GM18508 (cell line): Measurements from ENCODE around the gene RGS7.
"Not testable (repeated sequence)": the region's sequence is repeated elsewhere in the genome, so short reads cannot be mapped to it uniquely, and the experiment has no call there.

Experiments
- ATAC-seq: cut with Tn5 transposase; IDR thresholded peaks from one replicate; pipeline ENCODE4 v1.9.1; 2021; ENCODE audit warnings: moderate number of reproducible peaks; ENCODE audit not compliant: insufficient read depth, unreplicated experiment

RGS7 gene

DNA sequence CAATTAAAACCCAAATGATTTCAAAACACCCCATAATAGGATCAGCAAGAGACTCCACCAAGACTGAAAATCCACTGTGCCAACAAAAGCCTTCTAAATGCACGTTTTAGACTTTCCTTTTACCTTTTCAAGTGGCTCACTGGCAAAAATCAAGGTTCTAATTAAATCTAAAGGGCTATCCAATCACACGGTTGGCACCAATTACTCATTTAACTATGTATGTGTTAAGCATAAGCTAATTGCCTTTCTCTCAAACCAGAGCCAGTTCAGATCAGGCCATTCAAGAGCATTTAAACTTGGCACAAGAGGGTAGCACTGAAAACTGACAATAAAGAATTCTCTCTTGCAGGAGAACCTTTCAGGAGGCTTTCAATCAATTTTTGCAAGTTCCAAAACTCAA lies 139.5 kb downstream of the RGS7 start:
- ATAC-seq: no peak

DNA sequence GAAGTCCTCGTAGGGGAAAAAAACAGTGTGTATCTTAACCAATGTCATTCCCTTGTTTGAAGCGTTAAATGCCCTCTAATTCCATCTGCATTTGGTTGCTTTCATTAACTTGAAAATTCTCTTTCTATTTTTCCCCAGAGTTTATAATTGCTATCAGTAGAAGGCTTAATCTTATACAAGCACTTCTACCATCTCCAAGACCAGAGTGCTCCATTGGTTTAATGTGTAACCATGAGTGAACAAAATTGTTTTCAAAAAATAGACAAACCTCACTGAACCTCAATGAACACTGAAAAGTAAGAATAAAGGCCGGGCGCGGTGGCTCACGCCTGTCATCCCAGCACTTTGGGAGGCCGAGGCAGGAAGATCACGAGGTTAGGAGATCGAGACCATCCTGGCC lies 141.3 kb downstream of the RGS7 start:
- ATAC-seq: no peak

DNA sequence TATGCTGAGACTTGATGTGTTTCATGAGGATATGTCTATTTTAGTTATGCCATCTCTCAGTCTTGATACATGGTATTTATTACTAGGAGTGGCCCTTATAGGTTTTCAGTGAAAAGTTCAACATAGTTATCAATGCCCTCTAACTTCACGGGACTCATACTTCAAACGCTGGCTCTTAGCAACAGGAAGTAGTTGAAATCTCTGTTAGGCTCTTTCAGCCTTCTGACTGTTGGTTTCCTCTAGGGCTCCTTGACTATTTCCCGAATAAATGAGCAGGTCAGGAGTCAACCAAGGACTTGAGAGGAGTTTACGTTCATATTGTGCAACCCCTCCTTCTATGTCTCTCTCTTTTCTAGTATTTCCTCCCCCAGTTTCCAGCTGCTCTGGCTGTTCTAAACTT lies 141.8 kb downstream of the RGS7 start:
- no peak for ATAC-seq

GRCh38 chr1:241213139-241213538 lies 143.9 kb downstream of the RGS7 start:
- no peak for ATAC-seq

DNA sequence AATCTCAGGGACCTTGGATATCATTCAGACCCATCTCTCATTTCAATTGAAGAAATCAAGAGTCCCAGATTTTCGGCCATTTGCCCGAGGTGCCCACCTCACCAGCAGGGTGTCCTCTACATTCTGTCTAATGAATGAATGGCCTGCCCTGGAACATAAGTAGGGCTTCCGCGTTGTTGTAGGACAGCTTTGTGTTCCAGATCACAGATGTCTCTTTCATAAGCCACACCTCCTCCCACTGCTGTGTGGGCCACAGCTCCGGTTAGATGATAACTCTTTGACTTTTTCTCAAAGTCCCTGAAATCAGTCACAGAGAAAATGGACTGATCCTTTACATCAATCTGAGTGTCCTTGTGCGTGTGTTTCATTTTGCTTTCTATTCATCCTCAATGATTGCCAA lies 144.4 kb downstream of the RGS7 start:
- ATAC-seq: no peak

GRCh38 chr1:241208910-241209379 lies 148.1 kb downstream of the RGS7 start:
- ATAC-seq: no peak

GRCh38 chr1:241203817-241204216 lies 153.2 kb downstream of the RGS7 start:
- ATAC-seq: no peak

DNA sequence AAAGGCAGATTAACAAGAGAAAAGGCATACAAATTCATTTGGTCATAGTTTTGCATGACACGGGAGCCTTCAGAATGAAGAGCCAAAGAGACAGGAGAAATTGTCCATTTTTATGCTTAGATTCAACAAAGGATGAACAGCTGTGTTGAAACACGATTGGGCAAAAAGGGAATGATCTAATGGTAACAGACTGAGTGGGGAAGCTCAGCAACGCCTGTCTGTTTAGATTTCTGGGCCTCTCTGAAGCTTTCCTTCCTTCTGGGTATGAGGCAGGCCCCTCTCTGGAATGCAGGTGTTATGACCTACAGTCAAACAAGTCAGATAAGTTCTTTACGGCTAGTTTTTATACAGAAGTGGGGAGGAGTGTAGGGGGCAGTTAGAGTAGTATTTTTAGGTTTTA lies 154.6 kb downstream of the RGS7 start:
- ATAC-seq: no peak

- ATAC-seq: no peak
Measured at GRCh38 chr1:241186716-241187115, 170.3 kb downstream of the RGS7 start.

- ATAC-seq: no peak
Measured at GRCh38 chr1:241181971-241182370, 175.0 kb downstream of the RGS7 start.

GRCh38 chr1:241181471-241181870 lies 175.5 kb downstream of the RGS7 start:
- ATAC-seq: no peak

- no peak for ATAC-seq
Measured at GRCh38 chr1:241180569-241180968, 176.4 kb downstream of the RGS7 start.

GRCh38 chr1:241177660-241178059 lies 179.3 kb downstream of the RGS7 start:
- ATAC-seq: no peak

DNA sequence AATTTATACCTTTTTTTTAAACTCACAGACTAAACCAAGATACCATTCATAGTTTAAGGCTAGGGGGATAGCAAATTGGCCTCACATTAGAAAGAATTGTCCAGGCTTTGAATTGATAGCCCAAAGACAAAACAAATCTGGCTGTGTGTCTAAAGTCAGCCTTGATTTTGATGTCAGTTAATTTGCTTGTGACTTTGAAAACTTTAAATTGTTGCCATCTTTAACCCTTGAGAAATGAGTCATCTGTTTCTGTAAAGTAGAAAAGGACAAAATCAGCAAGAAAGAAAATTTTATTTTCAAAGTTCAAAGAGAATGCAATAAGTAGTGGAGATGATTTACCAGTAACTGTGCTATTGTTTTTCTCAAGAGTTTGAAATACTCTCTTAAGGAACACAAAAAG lies 184.5 kb downstream of the RGS7 start:
- no peak for ATAC-seq

DNA sequence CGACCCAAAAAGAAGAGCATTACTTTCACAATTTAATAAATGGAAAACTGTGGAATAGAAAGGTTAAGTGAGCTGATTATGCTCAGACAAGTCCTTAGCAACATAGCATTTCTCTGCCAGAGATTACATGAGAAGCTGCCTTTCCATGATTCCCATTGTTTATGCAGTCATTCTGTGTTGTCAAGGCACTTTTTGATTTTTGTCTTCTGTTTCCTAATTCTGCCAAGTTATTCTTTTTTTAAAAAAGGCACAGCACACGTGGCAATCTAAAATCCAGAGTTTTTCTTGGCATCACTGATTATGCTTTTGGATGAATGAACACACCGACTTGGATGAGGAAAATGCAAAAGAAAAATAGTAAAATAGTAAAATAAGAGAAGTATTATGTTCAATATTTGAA lies 185.0 kb downstream of the RGS7 start:
- ATAC-seq: no peak

DNA sequence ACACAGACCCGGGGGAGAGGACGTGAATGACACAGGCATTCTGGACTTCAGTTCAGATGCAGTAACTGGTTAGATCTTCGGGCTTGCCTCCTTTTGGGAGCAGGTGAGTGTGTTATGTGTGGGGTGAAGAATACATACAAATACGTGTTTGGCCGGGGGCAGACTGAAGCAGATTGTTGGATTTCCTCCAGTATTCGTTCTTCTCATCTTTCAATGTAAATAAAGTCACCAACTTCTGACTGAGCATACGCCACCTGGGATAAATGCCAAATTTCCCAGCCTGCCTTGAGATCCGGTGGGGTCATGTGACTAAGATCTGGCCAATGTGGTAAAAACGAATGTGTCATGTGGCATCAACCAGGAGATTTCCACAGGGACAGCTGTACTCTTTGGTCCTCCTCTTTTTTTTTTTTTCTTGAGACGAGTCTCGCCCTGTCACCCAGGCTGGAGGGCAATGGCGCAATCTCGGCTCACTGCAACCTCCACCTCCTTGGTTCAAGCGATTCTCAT lies 189.8 kb downstream of the RGS7 start:
- no peak for ATAC-seq

DNA sequence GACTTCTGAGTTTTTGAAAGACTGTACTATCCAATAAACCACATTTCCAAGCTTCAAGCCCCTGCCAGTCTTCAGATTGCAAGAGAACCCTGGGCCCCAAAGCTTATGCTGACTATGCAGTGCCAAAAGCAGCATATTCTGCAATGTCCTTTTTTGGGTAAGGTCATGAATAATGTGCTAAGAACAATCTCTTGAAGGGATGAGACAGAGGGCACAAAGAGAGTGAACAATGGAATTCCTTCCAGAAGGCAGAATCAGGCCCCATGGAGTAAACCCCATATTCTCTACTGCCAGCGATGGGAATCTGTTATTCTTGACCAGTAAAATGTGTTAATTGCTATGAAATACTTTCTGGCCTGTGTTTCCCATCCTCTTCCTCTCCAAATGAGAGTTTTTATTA lies 190.4 kb downstream of the RGS7 start:
- ATAC-seq: no peak

- not testable (repeated sequence) for ATAC-seq
Measured at GRCh38 chr1:241165256-241165655, 191.7 kb downstream of the RGS7 start.

GRCh38 chr1:241163363-241163762 lies 193.6 kb downstream of the RGS7 start:
- no peak for ATAC-seq

DNA sequence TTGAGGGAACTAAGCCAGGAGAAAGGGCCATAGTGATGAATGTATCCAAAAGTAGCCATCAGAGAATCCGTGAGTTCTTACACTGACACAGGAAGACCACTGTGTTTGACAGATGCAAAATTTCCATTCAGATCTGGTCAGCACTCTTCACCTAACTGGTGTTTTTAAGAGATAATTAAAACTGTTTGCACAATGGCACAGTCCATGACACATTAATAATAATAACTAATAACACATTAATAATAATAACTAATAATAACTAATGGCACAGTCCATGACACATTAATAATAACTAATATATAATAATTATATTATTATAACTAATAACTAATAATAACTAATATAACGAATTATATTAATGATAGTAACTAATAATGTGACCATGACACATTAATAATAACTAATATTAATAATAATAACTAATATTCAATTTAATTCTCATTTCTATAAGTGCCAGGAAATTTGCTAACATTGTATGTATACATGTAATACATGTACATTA lies 195.8 kb downstream of the RGS7 start:
- no peak for ATAC-seq

DNA sequence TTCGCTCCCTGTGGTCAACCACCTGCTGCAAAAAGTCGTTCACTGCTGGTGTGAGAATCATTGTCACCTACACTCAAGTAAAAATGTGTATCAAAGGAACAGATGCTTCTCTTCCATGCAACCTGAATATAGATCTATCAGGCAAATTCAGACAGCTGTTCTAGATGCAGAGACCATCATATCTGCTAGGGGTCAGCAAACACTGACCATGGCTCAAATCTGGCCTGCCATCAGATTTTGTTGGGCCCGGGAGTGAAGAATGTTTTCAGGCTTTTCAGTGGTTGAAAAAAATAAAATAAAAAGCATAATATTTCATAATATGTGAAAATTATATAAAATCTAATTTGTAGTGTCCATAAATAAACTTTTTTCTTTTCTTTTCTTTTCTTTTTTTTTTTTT lies 199.6 kb downstream of the RGS7 start:
- no peak for ATAC-seq

DNA sequence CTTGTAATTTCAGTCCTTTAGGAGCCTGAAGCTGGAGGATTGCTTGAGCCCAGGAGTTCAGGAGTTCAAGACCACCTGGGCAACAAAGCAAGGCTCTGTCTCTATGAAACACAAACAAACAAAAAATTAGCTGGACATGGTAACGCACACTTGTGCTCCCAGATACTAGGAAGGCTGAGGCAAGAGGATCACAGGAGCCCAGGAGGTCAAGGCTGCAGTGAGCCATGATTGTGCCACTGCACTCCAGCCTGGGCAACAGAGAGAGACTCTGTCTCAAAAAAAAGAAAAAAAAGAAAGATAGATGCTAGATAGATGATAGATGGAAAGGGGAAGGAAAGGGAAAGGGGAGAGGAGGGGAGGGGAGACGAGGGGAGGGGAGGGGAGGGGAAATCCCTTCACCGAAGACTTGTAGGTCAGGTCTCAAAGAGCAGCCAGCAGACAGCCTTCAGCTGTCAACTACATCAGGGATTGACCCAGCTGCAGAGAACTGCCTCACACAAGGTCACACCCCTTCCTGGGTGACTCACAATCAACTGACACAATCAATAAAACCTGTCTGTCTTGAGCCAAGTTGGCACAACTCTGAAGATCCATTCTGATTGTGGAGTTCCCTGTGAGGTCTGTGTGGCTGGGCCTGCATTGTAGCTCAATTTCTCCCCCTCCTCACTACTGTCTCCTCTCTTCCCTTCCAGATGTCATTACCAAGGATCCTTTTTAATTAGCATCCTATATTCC lies 200.6 kb downstream of the RGS7 start:
- no peak for ATAC-seq
